Measurements from ENCODE around the gene SBK3.
"Not testable (repeated sequence)": the region's sequence is repeated elsewhere in the genome, so short reads cannot be mapped to it uniquely, and the experiment has no call there.

DNA sequence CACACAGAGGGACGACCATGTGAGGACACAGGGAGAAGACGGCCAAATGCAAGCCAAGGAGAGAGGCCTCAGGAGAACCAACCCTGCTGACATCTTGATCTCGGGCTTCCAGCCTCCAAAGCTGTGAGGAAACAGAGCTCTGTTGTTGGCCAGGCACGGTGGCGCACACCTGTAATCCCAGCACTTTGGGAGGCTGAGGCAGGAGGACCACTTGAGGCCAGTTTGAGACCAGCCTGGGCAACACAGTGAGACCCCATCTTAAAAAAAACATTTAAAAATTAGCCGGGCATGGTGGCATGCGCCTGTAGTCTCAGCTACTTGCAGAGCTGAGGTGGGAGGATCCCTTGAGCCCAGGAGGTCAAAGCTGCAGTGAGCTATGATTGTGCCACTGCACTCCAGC, 11.1 kb downstream of the SBK3 start:
- TF ChIP-seq POLR2A, TAF1 (IDR thresholded peaks at IDR 0.05; ENCODE audit: low read depth, low read length): not testable (repeated sequence)

Data from GM12891 (cell line).